CD14-positive monocyte (primary cell): ENCODE measurements around the gene CDKAL1. TPM values are rescaled to one million over a fixed set of nuclear protein-coding genes. Genes with fewer than 3 reads are reported as not detected.

Experiments
- DNase-seq, 3 donors: peaks; one replicate each; pipeline ENCODE4 v3.0.0-alpha.2; 2011 to 2022
- H2AFZ ChIP-seq: 2 replicates; pipeline ENCODE4 v1.6.0; 2012; ENCODE audit warnings: mild to moderate bottlenecking, low read depth, low read length, inconsistent platforms; ENCODE audit not compliant: insufficient read depth, poor library complexity, severe bottlenecking
- H3K27ac ChIP-seq, 2 donors: 1 replicate in 1 of 2; 2 replicates in 1 of 2; pipeline ENCODE4 v1.5.1; 2012 to 2013; ENCODE audit warnings: low read length in 2 of 2, control low read depth in 1 of 2, inconsistent platforms in 1 of 2, low read depth in 1 of 2, mild to moderate bottlenecking in 1 of 2
- H3K27me3 ChIP-seq, 2 donors: one replicate each; pipeline versions ENCODE4 v1.6.0 to v1.6.1; 2011 to 2013; ENCODE audit warnings: low read length in 2 of 2; ENCODE audit not compliant: control insufficient read depth in 2 of 2, insufficient read depth in 2 of 2
- H3K36me3 ChIP-seq, 2 donors: replicated peaks in 1 of 2; 1 replicate in 1 of 2; 2 replicates in 1 of 2; pipeline versions ENCODE4 v1.5.1 to v1.6.1; 2012 to 2013; ENCODE audit warnings: low read length in 2 of 2, control low read depth in 1 of 2, inconsistent platforms in 1 of 2, mild to moderate bottlenecking in 1 of 2; ENCODE audit not compliant: insufficient read depth in 2 of 2, control insufficient read depth in 1 of 2
- H3K4me1 ChIP-seq, 2 donors: 1 replicate in 1 of 2; 2 replicates in 1 of 2; pipeline versions ENCODE4 v1.5.1 to v1.6.1; 2012 to 2013; ENCODE audit warnings: low read length in 2 of 2, control low read depth in 1 of 2, inconsistent platforms in 1 of 2, mild to moderate bottlenecking in 1 of 2, moderate library complexity in 1 of 2; ENCODE audit not compliant: insufficient read depth in 2 of 2, control insufficient read depth in 1 of 2
- H3K4me2 ChIP-seq: replicated peaks from 2 replicates; pipeline ENCODE3; 2012; ENCODE audit warnings: low read length, moderate library complexity, mild to moderate bottlenecking; ENCODE audit not compliant: poor library complexity, severe bottlenecking; ENCODE audit errors: extremely low read depth
- H3K4me3 ChIP-seq, 3 experiments: fragments of 200-600 bp in 1 of 3; sonication (generic) in 1 of 3; replicated peaks in 1 of 3; 1 replicate in 2 of 3; 2 replicates in 1 of 3; pipeline ENCODE4 v1.5.1; 2011 to 2013; ENCODE audit warnings: low read length in 3 of 3, mild to moderate bottlenecking in 3 of 3, control low read depth in 2 of 3, low read depth in 2 of 3, inconsistent platforms in 1 of 3, moderate library complexity in 1 of 3
- H3K79me2 ChIP-seq: 2 replicates; pipeline ENCODE4 v1.6.0; 2012; ENCODE audit warnings: mild to moderate bottlenecking, control low read depth, inconsistent platforms, low read length, moderate library complexity; ENCODE audit not compliant: insufficient read depth
- H3K9ac ChIP-seq: 2 replicates; pipeline ENCODE4 v1.6.0; 2017; ENCODE audit warnings: low read length, mild to moderate bottlenecking; ENCODE audit not compliant: insufficient read depth, poor library complexity, severe bottlenecking
- H3K9me3 ChIP-seq, 2 donors: replicated peaks in 1 of 2; 1 replicate in 1 of 2; 2 replicates in 1 of 2; pipeline versions ENCODE4 v1.5.1 to v1.6.1; 2012 to 2013; ENCODE audit warnings: low read length in 2 of 2, control low read depth in 1 of 2; ENCODE audit not compliant: control insufficient read depth in 1 of 2, insufficient read depth in 1 of 2
- H4K20me1 ChIP-seq: 2 replicates; pipeline ENCODE4 v1.6.0; 2012; ENCODE audit warnings: mild to moderate bottlenecking, low read length, control low read depth, moderate library complexity; ENCODE audit not compliant: insufficient read depth
- H3K27ac Mint-ChIP-seq, 7 donors: one replicate each; pipeline ENCODE4 v1.8.0; 2020; ENCODE audit warnings: mild to moderate bottlenecking in 7 of 7, mixed read lengths in 7 of 7, moderate library complexity in 6 of 7, inconsistent platforms in 2 of 7
- H3K27me3 Mint-ChIP-seq, 3 donors: one replicate each; pipeline ENCODE4 v1.8.0; 2021 to 2022; ENCODE audit warnings: low read depth in 3 of 3, mild to moderate bottlenecking in 3 of 3, mixed read lengths in 3 of 3, moderate library complexity in 3 of 3, inconsistent platforms in 1 of 3
- H3K36me3 Mint-ChIP-seq, 2 donors: one replicate each; pipeline ENCODE4 v1.8.0; 2020; ENCODE audit warnings: mixed read lengths in 2 of 2, inconsistent platforms in 1 of 2, mild to moderate bottlenecking in 1 of 2
- H3K4me1 Mint-ChIP-seq: one replicate; pipeline ENCODE4 v1.8.0; 2020; ENCODE audit warnings: mild to moderate bottlenecking, mixed read lengths
- H3K4me3 Mint-ChIP-seq, 2 donors: one replicate each; pipeline ENCODE4 v1.8.0; 2020; ENCODE audit warnings: mild to moderate bottlenecking in 2 of 2, mixed read lengths in 2 of 2, moderate library complexity in 1 of 2
- H3K9me3 Mint-ChIP-seq, 7 donors: one replicate each; pipeline ENCODE4 v1.8.0; 2020 to 2022; ENCODE audit warnings: mixed read lengths in 7 of 7, mild to moderate bottlenecking in 6 of 7, moderate library complexity in 6 of 7, inconsistent platforms in 2 of 7
- WGBS: methylation state at CpG from one replicate; pipeline ENCODE4 v1.1.5; 2013; ENCODE audit warnings: missing lambda C conversion rate; ENCODE audit not compliant: insufficient coverage; 5-methylcytosine and 5-hydroxymethylcytosine counted together
- intact Hi-C, 2 donors: fragments of 100-400 bp; cut with micrococcal nuclease; formaldehyde crosslinking; loops; one replicate each; pipeline versions ENCODE4 v1.15.0 to v1.15.1; 2023
- polyA plus RNA-seq, 3 donors: library from polyadenylated mRNA; depleted of rRNA in 1 of 3; unstranded in 2 of 3; stranded (reverse) in 1 of 3; fragments of 300-500 nt in 2 of 3; fragments of >200 nt in 1 of 3; fragmentation: Illumina TruSeq in 2 of 3; gene quantifications; 1 replicate in 2 of 3; 2 replicates in 1 of 3; pipeline ENCODE4 v1.2.3, GENCODE V29; 2012 to 2021
- TF ChIP-seq, protein P1 (sequence below): fragments of 200-600 bp; IDR thresholded peaks from one replicate; pipeline ENCODE4 v1.8.0; 2022; ENCODE audit warnings: antibody characterized with exemption, mild to moderate bottlenecking

The CDKAL1 gene
- polyA plus RNA-seq, 3 donors: 3.2 to 12.4 (median 8.3) TPM

DNA sequence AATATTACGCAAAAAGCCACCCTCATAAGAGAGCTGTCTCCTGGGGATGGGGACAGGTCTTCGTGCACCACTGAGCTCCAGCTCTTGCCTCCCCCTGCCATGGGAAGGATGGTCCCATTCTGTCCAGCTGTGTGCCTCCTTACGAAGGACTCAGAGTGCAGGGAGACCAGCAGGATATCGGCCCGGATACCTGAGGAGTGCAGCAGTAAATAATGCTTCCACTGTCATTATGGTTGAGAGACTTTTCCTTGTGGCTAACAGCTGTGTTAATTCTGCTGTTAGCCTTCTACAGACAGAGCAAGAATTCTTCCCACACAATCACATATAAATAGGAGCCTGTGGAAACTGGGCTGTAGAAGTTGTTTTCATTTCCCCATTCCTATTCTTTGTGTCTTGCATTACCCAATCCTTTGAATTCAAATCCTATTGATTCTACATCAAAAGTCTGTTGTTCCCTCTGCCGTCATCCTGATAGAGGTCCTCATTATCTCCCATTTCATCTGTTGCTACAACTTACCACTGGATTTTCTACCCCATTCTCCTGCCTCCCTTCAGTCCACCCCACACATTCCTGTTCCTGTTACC lies 694.7 kb downstream of the CDKAL1 start:
- H3K4me3 ChIP-seq: no peak overlapping the region
- no peaks in the 10 kb centered on the region for H4K20me1 ChIP-seq
- 71% methylated on average over 2 of the region's 6 CpGs for WGBS
- Mint-ChIP-seq H3K27me3 (peaks cover 0 to 3% (median 2%) of the 10 kb centered on the region in 3 donors), H3K9me3 (peaks cover under 1 to 18% (median 6%) of the 10 kb centered on the region in 7 donors), H3K4me1 (peaks cover 6% of the 10 kb centered on the region), H3K27ac (no peak overlapping the region), H3K36me3 (peaks cover 32 to 36% of the 10 kb centered on the region in 2 donors), H3K4me3 (no peak overlapping the region)
- no peak overlapping the region for H3K4me2 ChIP-seq
- no peak overlapping the region for H3K9ac ChIP-seq
- peaks cover 8 to 32% of the 10 kb centered on the region in 2 donors for H3K36me3 ChIP-seq
- TF ChIP-seq, protein P1, sequence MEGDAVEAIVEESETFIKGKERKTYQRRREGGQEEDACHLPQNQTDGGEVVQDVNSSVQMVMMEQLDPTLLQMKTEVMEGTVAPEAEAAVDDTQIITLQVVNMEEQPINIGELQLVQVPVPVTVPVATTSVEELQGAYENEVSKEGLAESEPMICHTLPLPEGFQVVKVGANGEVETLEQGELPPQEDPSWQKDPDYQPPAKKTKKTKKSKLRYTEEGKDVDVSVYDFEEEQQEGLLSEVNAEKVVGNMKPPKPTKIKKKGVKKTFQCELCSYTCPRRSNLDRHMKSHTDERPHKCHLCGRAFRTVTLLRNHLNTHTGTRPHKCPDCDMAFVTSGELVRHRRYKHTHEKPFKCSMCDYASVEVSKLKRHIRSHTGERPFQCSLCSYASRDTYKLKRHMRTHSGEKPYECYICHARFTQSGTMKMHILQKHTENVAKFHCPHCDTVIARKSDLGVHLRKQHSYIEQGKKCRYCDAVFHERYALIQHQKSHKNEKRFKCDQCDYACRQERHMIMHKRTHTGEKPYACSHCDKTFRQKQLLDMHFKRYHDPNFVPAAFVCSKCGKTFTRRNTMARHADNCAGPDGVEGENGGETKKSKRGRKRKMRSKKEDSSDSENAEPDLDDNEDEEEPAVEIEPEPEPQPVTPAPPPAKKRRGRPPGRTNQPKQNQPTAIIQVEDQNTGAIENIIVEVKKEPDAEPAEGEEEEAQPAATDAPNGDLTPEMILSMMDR: no peak
- no peak for DNase-seq
- H3K4me1 ChIP-seq: no peaks in the 10 kb centered on the region
- peaks cover 0 to 9% of the 10 kb centered on the region in 2 donors for H3K9me3 ChIP-seq
- H2AFZ ChIP-seq: no peak overlapping the region
- intact Hi-C loops: no loop called here
- no peak overlapping the region for H3K27ac ChIP-seq
- H3K79me2 ChIP-seq: no peaks in the 10 kb centered on the region
- H3K27me3 ChIP-seq: no peaks in the 10 kb centered on the region

DNA sequence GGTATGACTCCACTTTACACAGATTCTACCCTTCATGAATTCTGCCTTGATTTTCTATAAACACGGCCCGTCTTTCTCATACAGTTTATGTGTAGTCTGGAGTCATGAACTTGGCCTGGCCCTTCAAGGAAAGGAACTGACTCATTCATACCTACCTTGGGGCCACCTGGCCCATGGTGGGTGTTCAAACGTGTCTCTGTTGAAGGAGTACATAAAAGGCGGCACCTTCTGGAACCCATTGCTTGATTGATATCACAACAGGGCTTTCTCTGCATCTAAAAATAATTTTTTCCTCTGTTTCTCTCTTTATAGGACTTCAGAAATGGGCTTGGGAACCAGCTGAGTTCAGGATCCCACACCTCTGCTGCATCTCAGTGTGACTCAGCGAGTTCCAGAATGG lies 696.3 kb downstream of the CDKAL1 start:
- H3K9me3 Mint-ChIP-seq: peaks cover 0 to 14% (median 10%) of the 10 kb centered on the region in 7 donors
- 100% methylated on average over 1 of the region's 5 CpGs for WGBS
- intact Hi-C loops: no loop called here
- no peak for DNase-seq
- no peak overlapping the region for H3K4me3 Mint-ChIP-seq
- no peaks in the 10 kb centered on the region for H4K20me1 ChIP-seq
- no peak overlapping the region for H3K27ac ChIP-seq
- H3K27me3 Mint-ChIP-seq: peaks cover 0 to 3% (median 2%) of the 10 kb centered on the region in 3 donors
- peaks cover 8 to 9% of the 10 kb centered on the region in 2 donors for H3K9me3 ChIP-seq
- no peaks in the 10 kb centered on the region for H3K27me3 ChIP-seq
- H3K4me1 Mint-ChIP-seq: peaks cover 6% of the 10 kb centered on the region
- no peak overlapping the region for H3K27ac Mint-ChIP-seq
- peaks cover 8 to 32% of the 10 kb centered on the region in 2 donors for H3K36me3 ChIP-seq
- TF ChIP-seq, protein P1: no peak
- no peak overlapping the region for H3K4me3 ChIP-seq
- H3K79me2 ChIP-seq: no peaks in the 10 kb centered on the region
- H3K4me1 ChIP-seq: no peaks in the 10 kb centered on the region
- peaks cover 33 to 38% of the 10 kb centered on the region in 2 donors for H3K36me3 Mint-ChIP-seq
- H3K4me2 ChIP-seq: no peak overlapping the region
- H2AFZ ChIP-seq: no peak overlapping the region
- no peak overlapping the region for H3K9ac ChIP-seq
